HPDE6-E6E7 (cell line): ENCODE measurements around the gene EFNA5.

ENCODE experiments used
- DNase-seq: peaks from one replicate; pipeline ENCODE4 v3.0.0; 2011; ENCODE audit warnings: missing footprints; ENCODE audit errors: extremely low spot score

The EFNA5 gene

GRCh38 chr5:107545486-107545885, 125.3 kb downstream of the EFNA5 start:
- no peak for DNase-seq

GRCh38 chr5:107544967-107545366, 125.8 kb downstream of the EFNA5 start:
- DNase-seq = no peak

- DNase-seq = no peak
These were observed 126.3 kb downstream of the EFNA5 start for GRCh38 chr5:107544476-107544875.

GRCh38 chr5:107543868-107544267, 126.9 kb downstream of the EFNA5 start:
- DNase-seq = no peak

DNA sequence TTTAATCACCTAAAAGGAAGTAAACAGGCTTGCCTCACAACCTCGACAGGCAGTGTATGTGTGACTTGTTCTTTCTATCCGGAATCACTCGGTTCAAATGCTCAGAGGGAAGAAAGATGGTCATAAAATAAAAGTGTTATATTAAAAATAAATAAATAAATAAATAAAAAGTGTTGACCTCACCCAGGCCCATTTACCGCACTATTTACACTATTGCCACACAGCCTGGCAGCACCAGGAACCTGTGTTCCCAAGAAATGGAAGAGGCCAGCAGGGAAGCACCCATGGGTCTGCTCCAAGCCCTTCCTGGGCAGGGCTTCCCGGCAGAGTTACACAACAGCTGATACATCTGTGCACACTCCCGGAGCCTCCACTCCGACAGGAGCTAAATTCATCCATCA, 127.9 kb downstream of the EFNA5 start:
- peak; percentile 71 for DNase-seq

DNA sequence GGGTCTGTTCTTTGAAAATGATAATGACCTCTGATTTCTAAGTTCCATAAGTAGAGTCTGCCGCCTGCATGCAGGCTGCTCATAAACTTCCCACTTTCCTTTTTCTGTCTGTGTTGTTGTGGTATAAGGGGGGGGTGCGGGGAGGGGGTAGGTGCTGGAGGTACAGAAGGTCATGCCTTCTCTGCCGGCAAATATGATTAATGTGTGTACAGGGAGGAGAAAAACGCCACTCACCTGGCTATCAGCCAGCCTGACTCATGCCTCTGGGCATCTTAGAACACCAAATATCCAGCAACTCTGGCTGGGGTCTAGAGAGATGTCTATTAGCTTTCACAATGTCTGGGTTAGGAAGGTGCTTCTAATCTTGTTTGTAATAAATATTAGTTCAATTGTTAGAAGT, 128.3 kb downstream of the EFNA5 start:
- DNase-seq = peak; percentile 90

DNA sequence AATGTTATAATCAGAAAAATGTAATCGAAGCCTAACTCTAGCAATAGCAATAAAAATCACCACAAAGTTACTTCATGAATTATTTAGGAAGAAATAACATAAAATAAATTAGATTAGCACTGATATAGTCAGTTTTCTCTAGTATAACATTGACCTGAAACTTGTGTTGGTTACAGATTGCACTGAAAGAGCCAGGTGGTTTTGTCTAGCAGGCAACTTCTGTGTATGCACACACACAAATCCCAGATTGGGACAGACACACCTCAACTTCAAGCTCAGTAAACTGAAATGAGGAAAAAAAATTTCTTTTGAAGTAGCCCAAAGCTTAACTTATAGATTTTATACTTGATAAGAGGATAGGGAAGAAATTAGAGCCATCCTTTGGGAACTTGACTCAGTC, 129.3 kb downstream of the EFNA5 start:
- DNase-seq = no peak

- DNase-seq = no peak
These were observed 130.9 kb downstream of the EFNA5 start for GRCh38 chr5:107539726-107540330.

GRCh38 chr5:107538805-107539445, 131.8 kb downstream of the EFNA5 start:
- no peak for DNase-seq

- DNase-seq = no peak
These were observed 132.4 kb downstream of the EFNA5 start for GRCh38 chr5:107538331-107538730.

GRCh38 chr5:107535849-107536248, 134.9 kb downstream of the EFNA5 start:
- DNase-seq = no peak

- no peak for DNase-seq
These were observed 136.5 kb downstream of the EFNA5 start for GRCh38 chr5:107533910-107534876.

GRCh38 chr5:107532916-107533315, 137.8 kb downstream of the EFNA5 start:
- DNase-seq = no peak

- DNase-seq = no peak
These were observed 138.4 kb downstream of the EFNA5 start for GRCh38 chr5:107532169-107532878.

DNA sequence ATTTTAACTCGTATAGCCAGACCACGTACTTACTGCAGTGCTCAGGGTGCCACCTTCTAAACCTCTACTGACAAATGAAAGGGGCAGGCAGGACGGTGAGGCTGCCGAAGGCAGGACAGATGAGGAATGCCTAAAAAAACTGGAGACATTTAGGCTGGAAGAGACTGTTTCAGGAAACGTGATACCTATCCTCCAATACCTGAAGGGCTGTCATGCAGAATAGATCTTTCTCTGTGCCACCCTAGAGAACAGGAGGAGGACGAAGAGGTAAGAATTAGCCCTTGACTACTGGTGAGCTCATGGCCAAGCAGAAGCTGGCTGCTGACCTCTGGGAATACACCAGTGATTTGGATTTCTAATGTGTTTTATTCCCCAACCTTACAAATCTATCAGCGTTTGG, 139.4 kb downstream of the EFNA5 start:
- DNase-seq = no peak

DNA sequence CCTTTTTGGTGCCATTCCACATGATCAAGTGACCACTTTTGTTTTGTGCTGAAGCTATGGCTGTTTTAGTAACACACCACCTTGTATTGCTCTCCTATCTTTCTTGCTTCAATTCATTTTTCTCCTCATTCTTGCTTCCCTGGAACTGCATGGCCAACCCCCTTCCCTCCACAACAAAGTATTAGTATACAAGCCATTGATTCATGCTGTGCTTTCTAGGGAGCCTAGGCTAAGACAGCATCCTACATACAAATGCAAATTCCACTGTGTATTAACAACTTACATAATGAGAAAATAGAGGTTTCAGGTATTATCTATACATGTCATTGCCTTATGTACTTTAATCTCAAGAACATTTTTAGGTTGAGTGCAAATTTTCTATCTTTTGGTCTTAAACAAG, 141.1 kb downstream of the EFNA5 start:
- DNase-seq = no peak

DNA sequence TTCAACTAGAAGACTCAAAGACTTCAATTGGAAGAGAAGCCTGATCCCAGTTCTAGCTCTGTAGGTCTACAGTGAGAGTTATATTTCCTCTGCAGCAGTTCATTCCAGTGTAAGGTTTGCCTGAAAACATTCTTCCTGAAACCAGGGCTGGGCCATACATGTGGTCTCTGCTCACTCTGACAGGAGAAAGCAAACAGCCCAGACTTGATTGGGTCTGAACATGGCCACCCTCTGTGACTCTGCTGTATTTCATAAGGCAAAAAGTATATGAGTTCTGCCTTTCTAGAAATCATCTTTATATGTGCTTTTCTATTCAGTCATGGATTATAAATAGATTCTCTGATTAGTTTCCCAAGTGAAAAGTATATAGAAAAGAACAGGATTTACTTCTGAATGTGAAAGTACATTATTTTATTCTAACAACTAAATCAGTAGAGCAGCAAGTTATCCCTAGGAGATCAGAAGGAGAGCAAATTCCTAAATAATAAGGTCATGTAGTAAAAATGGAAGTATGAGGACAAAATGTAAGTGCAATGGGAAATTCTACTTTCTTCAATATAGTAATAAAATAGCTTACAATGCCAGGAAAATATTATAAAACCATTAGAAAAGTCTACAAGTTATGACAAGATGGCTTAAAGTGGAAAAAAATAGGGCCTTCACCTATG, 144.3 kb downstream of the EFNA5 start:
- DNase-seq = no peak

GRCh38 chr5:107524111-107524510, 146.6 kb downstream of the EFNA5 start:
- no peak for DNase-seq

- no peak for DNase-seq
These were observed 147.6 kb downstream of the EFNA5 start for GRCh38 chr5:107523029-107523680.

GRCh38 chr5:107522456-107522855, 148.3 kb downstream of the EFNA5 start:
- no peak for DNase-seq

- DNase-seq = no peak
These were observed 150.8 kb downstream of the EFNA5 start for GRCh38 chr5:107519900-107520354.
